Measurements from ENCODE around the gene MIAT. TPM values are rescaled to one million over a fixed set of nuclear protein-coding genes. Genes with fewer than 3 reads are reported as not detected.

The MIAT gene
- total and polyA plus RNA-seq, 4 donors = 0.18 to 1.5 (median 0.73) TPM

DNA sequence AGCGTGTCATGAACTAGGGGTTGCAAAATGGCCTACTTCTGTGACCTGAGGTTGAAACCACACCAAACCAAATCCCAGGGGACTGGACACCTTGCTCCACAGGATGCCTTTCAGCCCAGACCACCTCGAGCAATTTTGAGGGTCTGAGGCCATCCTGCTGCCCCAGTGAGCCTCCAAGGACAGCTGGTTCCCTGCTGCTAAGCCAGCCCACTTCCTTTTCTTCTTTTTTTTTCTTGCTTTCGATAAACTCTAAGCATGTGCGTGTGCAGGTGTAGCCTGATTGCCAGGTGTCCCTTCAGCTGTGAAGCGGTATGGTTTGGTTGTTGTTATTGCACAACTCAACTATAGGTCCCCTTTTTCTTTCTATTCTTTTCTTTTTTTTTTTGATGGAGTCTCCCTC lies 42.2 kb upstream of the MIAT start:
- Histone ChIP-seq H3K4me3 (ENCODE audit: low read depth in 1 of 3, low read length in 3 of 3) (no peak overlapping the region), H3K4me1 (ENCODE audit: control insufficient read depth in 4 of 4, insufficient read depth in 4 of 4, low read length in 3 of 4) (no peaks in the 10 kb centered on the region), H3K36me3 (ENCODE audit: control insufficient read depth in 4 of 4, insufficient read depth in 3 of 4, low read depth in 1 of 4, low read length in 3 of 4) (no peaks in the 10 kb centered on the region), H3K27ac (ENCODE audit: low read depth in 1 of 2, low read length in 2 of 2) (no peak overlapping the region), H3K9ac (ENCODE audit: low read depth in 1 of 2, low read length in 2 of 2) (no peak overlapping the region), H3K9me3 (ENCODE audit: control insufficient read depth in 4 of 4, low read length in 3 of 4) (no peaks in the 10 kb centered on the region), H3K27me3 (ENCODE audit: control insufficient read depth in 4 of 4, insufficient read depth in 4 of 4, low read length in 3 of 4) (no peaks in the 10 kb centered on the region)
- no peak for DNase-seq (ENCODE audit: low spot score)
- WGBS = 68% methylated on average over 5 of the region's 5 CpGs
- no peak for TF ChIP-seq FOXA2 (IDR thresholded peaks at IDR 0.05)

- DNase-seq (ENCODE audit: low spot score) = no peak
- Histone ChIP-seq H3K4me1 (ENCODE audit: control insufficient read depth in 4 of 4, insufficient read depth in 4 of 4, low read length in 3 of 4) (no peaks in the 10 kb centered on the region), H3K27ac (ENCODE audit: low read depth in 1 of 2, low read length in 2 of 2) (no peak overlapping the region), H3K27me3 (ENCODE audit: control insufficient read depth in 4 of 4, insufficient read depth in 4 of 4, low read length in 3 of 4) (no peaks in the 10 kb centered on the region), H3K9me3 (ENCODE audit: control insufficient read depth in 4 of 4, low read length in 3 of 4) (no peaks in the 10 kb centered on the region), H3K36me3 (ENCODE audit: control insufficient read depth in 4 of 4, insufficient read depth in 3 of 4, low read depth in 1 of 4, low read length in 3 of 4) (no peaks in the 10 kb centered on the region), H3K4me3 (ENCODE audit: low read depth in 1 of 3, low read length in 3 of 3) (no peak overlapping the region), H3K9ac (ENCODE audit: low read depth in 1 of 2, low read length in 2 of 2) (no peak overlapping the region)
- WGBS = 80% methylated on average over 11 of the region's 11 CpGs
- no peak for TF ChIP-seq YY1 (IDR thresholded peaks at IDR 0.05)
- no peak for TF ChIP-seq HNF4G (IDR thresholded peaks at IDR 0.05)
- TF ChIP-seq JUND (IDR thresholded peaks at IDR 0.05) = no peak
- no peak for TF ChIP-seq FOXA2 (IDR thresholded peaks at IDR 0.05)
- TF ChIP-seq RXRA (IDR thresholded peaks at IDR 0.05) = no peak
- TF ChIP-seq, protein P1, sequence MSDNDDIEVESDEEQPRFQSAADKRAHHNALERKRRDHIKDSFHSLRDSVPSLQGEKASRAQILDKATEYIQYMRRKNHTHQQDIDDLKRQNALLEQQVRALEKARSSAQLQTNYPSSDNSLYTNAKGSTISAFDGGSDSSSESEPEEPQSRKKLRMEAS (IDR thresholded peaks at IDR 0.05) = no peak
- TF ChIP-seq, protein P2, sequence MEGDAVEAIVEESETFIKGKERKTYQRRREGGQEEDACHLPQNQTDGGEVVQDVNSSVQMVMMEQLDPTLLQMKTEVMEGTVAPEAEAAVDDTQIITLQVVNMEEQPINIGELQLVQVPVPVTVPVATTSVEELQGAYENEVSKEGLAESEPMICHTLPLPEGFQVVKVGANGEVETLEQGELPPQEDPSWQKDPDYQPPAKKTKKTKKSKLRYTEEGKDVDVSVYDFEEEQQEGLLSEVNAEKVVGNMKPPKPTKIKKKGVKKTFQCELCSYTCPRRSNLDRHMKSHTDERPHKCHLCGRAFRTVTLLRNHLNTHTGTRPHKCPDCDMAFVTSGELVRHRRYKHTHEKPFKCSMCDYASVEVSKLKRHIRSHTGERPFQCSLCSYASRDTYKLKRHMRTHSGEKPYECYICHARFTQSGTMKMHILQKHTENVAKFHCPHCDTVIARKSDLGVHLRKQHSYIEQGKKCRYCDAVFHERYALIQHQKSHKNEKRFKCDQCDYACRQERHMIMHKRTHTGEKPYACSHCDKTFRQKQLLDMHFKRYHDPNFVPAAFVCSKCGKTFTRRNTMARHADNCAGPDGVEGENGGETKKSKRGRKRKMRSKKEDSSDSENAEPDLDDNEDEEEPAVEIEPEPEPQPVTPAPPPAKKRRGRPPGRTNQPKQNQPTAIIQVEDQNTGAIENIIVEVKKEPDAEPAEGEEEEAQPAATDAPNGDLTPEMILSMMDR (IDR thresholded peaks at IDR 0.05; ENCODE audit: low read depth, low read length, missing input control) = no peak
- TF ChIP-seq, protein P3, sequence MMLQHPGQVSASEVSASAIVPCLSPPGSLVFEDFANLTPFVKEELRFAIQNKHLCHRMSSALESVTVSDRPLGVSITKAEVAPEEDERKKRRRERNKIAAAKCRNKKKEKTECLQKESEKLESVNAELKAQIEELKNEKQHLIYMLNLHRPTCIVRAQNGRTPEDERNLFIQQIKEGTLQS (IDR thresholded peaks at IDR 0.05) = no peak
- TF ChIP-seq TAF1 (conservative IDR thresholded peaks at IDR 0.05) = no peak
- TF ChIP-seq SP1 (IDR thresholded peaks at IDR 0.05) = no peak
These were observed 41.5 kb upstream of the MIAT start for GRCh38 chr22:26615830-26616435.

DNA sequence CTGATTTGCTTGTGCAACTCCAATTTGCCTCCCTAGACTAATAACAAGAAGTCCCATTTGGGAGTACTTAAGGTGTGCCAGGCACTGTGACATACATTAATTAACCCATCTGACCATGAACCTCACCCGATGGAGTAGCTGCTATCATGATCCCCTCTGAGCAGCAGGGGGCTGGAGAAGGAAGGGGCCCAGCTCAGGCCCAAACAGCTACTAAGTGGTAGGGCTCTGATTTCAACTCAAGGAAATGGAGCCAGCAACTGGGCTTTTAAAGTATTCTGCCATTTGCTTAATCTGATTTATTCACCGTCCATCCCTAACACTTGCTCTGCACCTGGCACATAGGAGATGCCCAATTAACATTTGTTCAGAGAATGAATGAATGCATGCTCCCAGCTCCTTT lies 40.7 kb upstream of the MIAT start:
- TF ChIP-seq TAF1 (conservative IDR thresholded peaks at IDR 0.05) = no peak
- TF ChIP-seq, protein P3 (IDR thresholded peaks at IDR 0.05) = no peak
- TF ChIP-seq RAD21 (IDR thresholded peaks at IDR 0.05) = no peak
- TF ChIP-seq SP1 (IDR thresholded peaks at IDR 0.05) = no peak
- TF ChIP-seq FOXA2 (IDR thresholded peaks at IDR 0.05) = no peak

More for the DNA sequence above, 40.7 kb upstream of the MIAT start:
- Histone ChIP-seq H3K4me3 (ENCODE audit: low read depth in 1 of 3, low read length in 3 of 3) (no peak overlapping the region), H3K27ac (ENCODE audit: low read depth in 1 of 2, low read length in 2 of 2) (no peak overlapping the region), H3K36me3 (ENCODE audit: control insufficient read depth in 4 of 4, insufficient read depth in 3 of 4, low read depth in 1 of 4, low read length in 3 of 4) (no peaks in the 10 kb centered on the region), H3K9ac (ENCODE audit: low read depth in 1 of 2, low read length in 2 of 2) (no peak overlapping the region), H3K4me1 (ENCODE audit: control insufficient read depth in 4 of 4, insufficient read depth in 4 of 4, low read length in 3 of 4) (no peaks in the 10 kb centered on the region), H3K9me3 (ENCODE audit: control insufficient read depth in 4 of 4, low read length in 3 of 4) (no peaks in the 10 kb centered on the region), H3K27me3 (ENCODE audit: control insufficient read depth in 4 of 4, insufficient read depth in 4 of 4, low read length in 3 of 4) (no peaks in the 10 kb centered on the region)
- 75% methylated on average over 2 of the region's 2 CpGs for WGBS
- no peak for DNase-seq (ENCODE audit: low spot score)
